Fibroblast of lung (primary cell): ENCODE data around the gene TOX2. TPM values are rescaled to one million over a fixed set of nuclear protein-coding genes. Genes with fewer than 3 reads are reported as not detected.

Experiments used
- DNase-seq, 2 donors: peaks; one replicate each; pipeline versions ENCODE4 v3.0.0 to v3.0.0-alpha.2; 2010; ENCODE audit warnings: low read depth in 2 of 2
- H2AFZ ChIP-seq: 2 replicates; pipeline ENCODE4 v1.5.1; 2012; ENCODE audit warnings: low read length, control low read depth, inconsistent platforms
- H3K27ac ChIP-seq: 2 replicates; pipeline ENCODE4 v1.5.1; 2011; ENCODE audit warnings: low read length, control low read depth; ENCODE audit not compliant: insufficient read depth
- H3K27me3 ChIP-seq: 2 replicates; pipeline ENCODE4 v1.5.1; 2011; ENCODE audit warnings: mild to moderate bottlenecking, low read length; ENCODE audit not compliant: control insufficient read depth, insufficient read depth
- H3K36me3 ChIP-seq: 2 replicates; pipeline ENCODE4 v1.5.1; 2011; ENCODE audit warnings: low read length; ENCODE audit not compliant: control insufficient read depth, insufficient read depth
- H3K4me1 ChIP-seq: 2 replicates; pipeline ENCODE4 v1.5.1; 2011; ENCODE audit warnings: low read length; ENCODE audit not compliant: control insufficient read depth, insufficient read depth; ENCODE audit errors: extremely low read depth
- H3K4me2 ChIP-seq: 2 replicates; pipeline ENCODE4 v1.5.1; 2011; ENCODE audit warnings: low read length, control low read depth; ENCODE audit not compliant: insufficient read depth; ENCODE audit errors: extremely low read depth
- H3K4me3 ChIP-seq, 4 experiments: fragments of 200-600 bp in 1 of 4; sonication (generic) in 1 of 4; replicated peaks in 1 of 4; 2 replicates each; pipeline ENCODE4 v1.5.1; 2011 to 2016; ENCODE audit warnings: low read length in 4 of 4, low read depth in 3 of 4, mild to moderate bottlenecking in 3 of 4, control low read depth in 2 of 4, inconsistent platforms in 1 of 4, mixed read lengths in 1 of 4; ENCODE audit not compliant: insufficient read depth in 1 of 4; ENCODE audit errors: control extremely low read depth in 1 of 4
- H3K79me2 ChIP-seq: 2 replicates; pipeline ENCODE4 v1.5.1; 2012; ENCODE audit warnings: mild to moderate bottlenecking, low read length, inconsistent platforms; ENCODE audit not compliant: control insufficient read depth, insufficient read depth
- H3K9ac ChIP-seq: 2 replicates; pipeline ENCODE4 v1.5.1; 2011; ENCODE audit warnings: mild to moderate bottlenecking, low read length, control low read depth; ENCODE audit not compliant: insufficient read depth
- H3K9me3 ChIP-seq: 2 replicates; pipeline ENCODE4 v1.5.1; 2012; ENCODE audit warnings: low read depth, low read length; ENCODE audit not compliant: control insufficient read depth, insufficient read depth
- H4K20me1 ChIP-seq: 2 replicates; pipeline ENCODE4 v1.5.1; 2011; ENCODE audit warnings: low read length; ENCODE audit not compliant: control insufficient read depth, insufficient read depth; ENCODE audit errors: extremely low read depth
- CTCF ChIP-seq, 2 donors: IDR thresholded peaks in 1 of 2; conservative IDR thresholded peaks in 1 of 2; 1 replicate in 1 of 2; 2 replicates in 1 of 2; pipeline ENCODE4 v1.5.1; 2011 to 2012; ENCODE audit warnings: low read length in 2 of 2, control low read depth in 1 of 2, inconsistent platforms in 1 of 2, low read depth in 1 of 2, mild to moderate bottlenecking in 1 of 2
- EZH2 ChIP-seq: IDR thresholded peaks from 2 replicates; pipeline ENCODE4 v1.5.1; 2012; ENCODE audit warnings: low read length, control low read depth, mild to moderate bottlenecking; ENCODE audit errors: missing control alignments
- polyA plus RNA-seq, 2 donors: library from polyadenylated mRNA; depleted of rRNA in 1 of 2; stranded (reverse) in 1 of 2; unstranded in 1 of 2; fragments of >200 nt; gene quantifications; 2 replicates each; pipeline ENCODE4 v1.2.1, GENCODE V29; 2011 to 2012; ENCODE audit warnings: missing spikeins in 1 of 2
- total RNA-seq: library from RNA; depleted of rRNA; stranded (reverse); fragments of >200 nt; gene quantifications from 2 replicates; pipeline ENCODE4 v1.2.1, GENCODE V29; 2014

The TOX2 gene
- total and polyA plus RNA-seq, 2 donors (not counting 1 experiment from before 2014, with no cell fraction given): 5.9 to 9.6 TPM

GRCh38 chr20:43943725-43944124 is 29.1 kb downstream of the TOX2 start:
- Histone ChIP-seq H3K36me3 (no peaks in the 10 kb centered on the region), H3K27me3 (no peaks in the 10 kb centered on the region), H3K9ac (no peak overlapping the region), H3K79me2 (peaks cover 16% of the 10 kb centered on the region), H2AFZ (no peak overlapping the region), H4K20me1 (no peaks in the 10 kb centered on the region), H3K4me2 (no peak overlapping the region), H3K27ac (no peak overlapping the region), H3K4me3 (no peak overlapping the region), H3K9me3 (no peaks in the 10 kb centered on the region), H3K4me1 (peaks cover 31% of the 10 kb centered on the region)
- DNase-seq: no peak
- TF ChIP-seq CTCF (conservative IDR thresholded peaks at IDR 0.05 in 1 of 2, IDR thresholded peaks at IDR 0.05 in 1 of 2; ENCODE audit: low read depth in 1 of 2, low read length in 2 of 2) (no peak), EZH2 (no peak)

GRCh38 chr20:43944653-43945235 is 30.1 kb downstream of the TOX2 start:
- Histone ChIP-seq H2AFZ (no peak overlapping the region), H4K20me1 (no peaks in the 10 kb centered on the region), H3K9me3 (no peaks in the 10 kb centered on the region), H3K4me2 (no peak overlapping the region), H3K27ac (no peak overlapping the region), H3K36me3 (no peaks in the 10 kb centered on the region), H3K4me1 (peaks cover 25% of the 10 kb centered on the region), H3K4me3 (no peak overlapping the region), H3K79me2 (peaks cover 19% of the 10 kb centered on the region), H3K9ac (no peak overlapping the region), H3K27me3 (no peaks in the 10 kb centered on the region)
- TF ChIP-seq EZH2: no peak
- no peak for TF ChIP-seq CTCF (conservative IDR thresholded peaks at IDR 0.05 in 1 of 2, IDR thresholded peaks at IDR 0.05 in 1 of 2; ENCODE audit: low read depth in 1 of 2, low read length in 2 of 2)
- no peak for DNase-seq

- no peak overlapping the region for H2AFZ ChIP-seq
- H3K9me3 ChIP-seq: no peaks in the 10 kb centered on the region
- H3K4me2 ChIP-seq: no peak overlapping the region
- TF ChIP-seq EZH2: no peak
- no peak for TF ChIP-seq CTCF (conservative IDR thresholded peaks at IDR 0.05 in 1 of 2, IDR thresholded peaks at IDR 0.05 in 1 of 2; ENCODE audit: low read depth in 1 of 2, low read length in 2 of 2)
- H3K27me3 ChIP-seq: no peaks in the 10 kb centered on the region
- no peak for DNase-seq
- no peak overlapping the region for H3K4me3 ChIP-seq
- no peaks in the 10 kb centered on the region for H3K36me3 ChIP-seq
- peaks cover 19% of the 10 kb centered on the region for H3K4me1 ChIP-seq
- H3K9ac ChIP-seq: no peak overlapping the region
- peaks cover 18% of the 10 kb centered on the region for H3K79me2 ChIP-seq
- no peak overlapping the region for H3K27ac ChIP-seq
- H4K20me1 ChIP-seq: no peaks in the 10 kb centered on the region
Observed at GRCh38 chr20:43945391-43946205, 30.9 kb downstream of the TOX2 start.
